GM12891 (cell line): Measurements from ENCODE around the gene ANG.

Source experiments
- POLR2A ChIP-seq: IDR thresholded peaks from 2 replicates; pipeline ENCODE4 v1.6.1; 2011; ENCODE audit warnings: low read depth, low read length, control low read depth
- POLR2AphosphoS5 ChIP-seq: IDR thresholded peaks from 2 replicates; pipeline ENCODE4 v1.6.1; 2011; ENCODE audit warnings: low read depth, low read length, control low read depth
- SPI1 ChIP-seq: IDR thresholded peaks from 2 replicates; pipeline ENCODE4 v1.6.1; 2011; ENCODE audit warnings: low read depth, low read length, control low read depth
- TAF1 ChIP-seq: IDR thresholded peaks from 2 replicates; pipeline ENCODE4 v1.6.1; 2011; ENCODE audit warnings: low read depth, low read length, control low read depth

DNA sequence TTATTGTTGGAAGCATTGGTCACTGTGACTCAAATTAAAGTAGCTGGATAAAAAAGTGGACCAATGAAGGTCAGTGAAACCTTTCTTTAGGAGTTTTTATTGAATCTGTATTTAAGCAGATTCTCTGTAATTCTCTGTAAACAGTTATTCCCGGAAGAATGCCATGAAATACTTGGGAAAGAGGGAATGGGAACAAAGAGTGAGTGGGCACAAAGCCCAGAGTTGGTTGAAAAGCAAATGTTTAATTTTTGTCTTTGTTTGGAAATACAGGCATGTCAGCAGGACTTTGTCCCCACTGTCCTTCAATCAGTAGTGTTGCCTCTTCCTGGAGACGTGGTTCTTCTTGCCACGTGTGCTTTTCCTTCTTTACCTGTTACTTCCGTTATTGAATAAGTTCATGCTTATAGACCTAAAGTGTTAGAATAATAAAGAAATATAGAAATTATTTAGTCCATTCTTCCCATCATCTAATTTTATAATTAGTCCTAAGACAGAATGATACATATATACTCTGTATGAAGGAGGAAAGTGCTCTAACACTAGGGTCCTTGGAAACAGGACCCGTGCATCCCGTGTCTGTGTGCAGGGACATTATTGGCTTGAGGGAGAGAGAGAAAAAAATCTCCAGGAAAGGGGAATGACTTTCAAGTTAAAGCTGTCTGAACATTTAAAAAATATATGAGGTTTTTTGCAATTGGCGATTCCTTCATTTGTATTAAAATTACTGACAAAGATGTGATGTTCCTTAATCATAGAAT lies 2.0 kb upstream of the ANG start:
- TF ChIP-seq POLR2A (no peak), TAF1 (no peak), POLR2AphosphoS5 (no peak), SPI1 (no peak)
